Activated T-helper 9 cell treated with anti-CD3 and anti-CD28 coated beads, Interleukin-2, amount 50 U/mL, for 16 hours (primary cell): ENCODE data around the gene PIGBOS1.
"Not testable (repeated sequence)": the region's sequence is repeated elsewhere in the genome, so short reads cannot be mapped to it uniquely, and the experiment has no call there.

Experiments used
- DNase-seq: peaks from one replicate; pipeline ENCODE4 v3.0.0-alpha.2; 2020; ENCODE audit warnings: low read depth

Gene PIGBOS1, protein sequence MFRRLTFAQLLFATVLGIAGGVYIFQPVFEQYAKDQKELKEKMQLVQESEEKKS

GRCh38 chr15:55318588-55319494 is at the start of gene PIGBOS1, which contains the start of gene PIGB:
Gene PIGBOS1 (minus strand): TSS chr15:55319123. CDS start chr15:55317792, 1,331 bp downstream.
Gene PIGB (plus strand): TSS chr15:55319222. CDS start chr15:55319251, 29 bp downstream.
- DNase-seq = peak; percentile 63

GRCh38 chr15:55366981-55367380 is 48.1 kb upstream of the PIGBOS1 start:
- no peak for DNase-seq

- DNase-seq = no peak
Measured at GRCh38 chr15:55362641-55363040, 43.7 kb upstream of the PIGBOS1 start.

GRCh38 chr15:55361048-55361447 is 42.1 kb upstream of the PIGBOS1 start:
- no peak for DNase-seq

DNA sequence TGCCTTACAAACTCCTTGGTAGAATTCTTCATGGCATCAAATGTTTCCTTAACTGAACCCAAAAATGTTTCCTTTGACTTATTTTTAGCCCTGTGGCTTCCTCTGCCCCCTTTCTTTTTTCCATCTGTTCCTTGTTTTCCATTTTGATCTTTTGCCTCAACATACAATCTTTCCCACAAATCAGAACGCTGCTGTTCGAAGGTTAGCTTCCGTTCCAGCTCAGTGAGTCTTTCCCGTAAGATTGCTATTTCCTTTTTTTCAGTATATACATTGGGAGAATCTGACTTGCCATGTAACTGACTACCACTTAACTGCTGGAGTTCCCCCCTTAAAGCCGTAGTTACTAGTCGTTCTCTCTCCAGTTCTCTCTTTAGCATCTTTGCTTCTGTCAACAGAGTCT is 41.3 kb upstream of the PIGBOS1 start:
- no peak for DNase-seq

DNA sequence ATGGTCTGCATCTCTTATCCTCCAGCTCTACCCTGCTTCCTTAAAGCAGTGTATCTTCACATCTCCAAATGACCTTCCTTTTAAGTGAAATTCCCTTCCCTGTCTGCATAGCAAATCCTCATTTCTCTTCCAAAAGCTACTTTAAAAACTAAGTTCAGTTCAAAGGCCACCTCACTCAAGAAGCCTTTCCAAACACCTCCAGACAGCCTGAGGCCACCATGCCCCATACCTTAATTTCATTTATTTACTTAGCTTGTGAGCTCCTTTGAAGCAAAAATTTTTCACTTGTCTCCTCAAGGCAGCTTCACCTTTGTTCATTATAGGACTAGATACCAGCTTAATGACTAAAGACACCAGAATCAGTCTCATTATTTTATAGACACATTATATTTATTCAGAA is 39.5 kb upstream of the PIGBOS1 start:
- DNase-seq = no peak

GRCh38 chr15:55357774-55358173 is 38.9 kb upstream of the PIGBOS1 start:
- no peak for DNase-seq

DNA sequence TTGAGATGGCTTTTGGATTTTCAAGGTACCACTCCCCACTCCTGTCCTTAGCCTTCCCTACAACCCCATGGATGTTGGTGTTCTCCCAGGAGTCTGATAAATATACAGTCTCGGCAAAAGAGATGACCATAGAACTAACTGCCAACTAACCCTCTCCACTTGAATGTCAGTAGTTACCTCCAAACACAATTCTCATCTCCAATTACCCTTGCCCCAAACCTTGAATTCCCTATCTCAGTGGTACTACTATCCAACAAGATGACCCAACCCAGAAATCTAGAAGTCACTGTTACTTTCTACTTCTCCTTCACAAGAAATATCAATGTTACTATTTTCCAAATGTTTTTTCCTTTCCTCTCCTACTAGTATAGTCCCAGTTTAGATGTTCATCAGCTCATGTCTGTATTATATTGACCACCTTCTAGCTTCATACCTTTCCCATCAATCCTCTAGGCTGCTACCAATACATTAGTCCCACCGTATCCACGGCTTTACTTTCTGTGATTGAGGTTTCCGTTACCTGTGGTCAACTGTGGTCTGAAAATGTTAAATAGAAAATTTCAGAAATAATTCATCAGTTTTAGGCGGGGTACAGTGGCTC is 38.2 kb upstream of the PIGBOS1 start:
- DNase-seq = no peak

DNA sequence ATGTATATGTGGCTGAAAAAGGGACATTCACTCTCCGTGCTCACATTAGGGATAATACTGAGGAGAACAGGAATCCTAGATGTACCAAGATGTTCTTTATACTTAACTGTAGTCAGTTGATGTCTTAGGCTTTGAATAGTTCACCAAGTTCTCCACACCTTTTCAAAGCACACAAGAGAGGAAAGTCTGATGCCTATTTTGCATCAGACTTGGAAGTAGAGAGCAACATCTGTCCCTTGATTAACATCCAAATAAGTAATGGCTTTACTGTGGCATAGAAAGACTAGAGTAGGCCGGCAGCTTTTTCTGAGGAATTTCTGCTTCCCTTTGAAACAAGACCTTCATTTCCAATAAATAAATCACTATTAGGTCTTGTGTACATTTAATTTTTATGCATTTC is 34.1 kb upstream of the PIGBOS1 start:
- no peak for DNase-seq

- no peak for DNase-seq
Measured at GRCh38 chr15:55349282-55349681, 30.4 kb upstream of the PIGBOS1 start.

GRCh38 chr15:55348281-55348778 is 29.4 kb upstream of the PIGBOS1 start:
- DNase-seq = no peak

GRCh38 chr15:55344206-55344605 is 25.3 kb upstream of the PIGBOS1 start:
- DNase-seq = no peak

- no peak for DNase-seq
Measured at GRCh38 chr15:55343168-55343567, 24.2 kb upstream of the PIGBOS1 start.

DNA sequence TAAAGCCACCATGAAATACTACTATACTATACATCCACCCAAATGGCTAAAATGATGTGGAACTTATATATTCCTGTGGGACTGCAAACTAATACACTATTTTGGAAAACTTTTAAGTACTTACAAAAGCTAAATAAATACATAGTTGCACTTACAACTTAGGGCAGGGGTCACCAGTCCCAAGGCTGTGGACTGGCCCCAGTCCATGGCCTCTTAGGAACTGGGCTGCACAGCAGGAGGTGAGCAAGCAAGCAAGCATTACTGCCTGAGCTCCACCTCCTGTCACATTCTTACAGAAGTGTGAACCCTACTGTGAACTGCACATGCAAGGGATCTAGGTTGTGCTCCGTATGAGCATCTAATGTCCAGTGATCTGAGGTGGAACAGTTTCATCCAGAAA is 18.2 kb upstream of the PIGBOS1 start:
- no peak for DNase-seq

- no peak for DNase-seq
Measured at GRCh38 chr15:55334997-55335396, 16.1 kb upstream of the PIGBOS1 start.

- no peak for DNase-seq
Measured at GRCh38 chr15:55334371-55334770, 15.4 kb upstream of the PIGBOS1 start.

DNA sequence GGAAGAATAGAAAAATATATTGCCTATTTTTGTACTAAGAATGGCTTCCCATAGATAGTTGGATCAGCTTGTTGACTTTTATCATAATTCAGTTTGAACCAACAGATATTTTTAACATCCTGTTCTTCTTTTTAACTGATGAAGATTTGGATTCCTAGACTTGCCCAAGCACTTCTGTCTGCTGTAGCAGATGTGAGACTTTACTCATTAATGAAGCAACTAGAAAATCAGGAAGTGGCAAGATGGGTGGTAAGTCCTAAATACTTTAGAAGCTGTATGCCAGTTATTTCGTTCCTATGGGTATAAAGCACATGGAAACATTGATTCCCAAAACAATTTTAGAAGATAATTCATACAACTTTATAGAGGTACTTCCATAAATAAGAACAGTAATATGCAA is 8.5 kb upstream of the PIGBOS1 start:
- no peak for DNase-seq

GRCh38 chr15:55322467-55322866 is 3.5 kb upstream of the PIGBOS1 start:
- no peak for DNase-seq

DNA sequence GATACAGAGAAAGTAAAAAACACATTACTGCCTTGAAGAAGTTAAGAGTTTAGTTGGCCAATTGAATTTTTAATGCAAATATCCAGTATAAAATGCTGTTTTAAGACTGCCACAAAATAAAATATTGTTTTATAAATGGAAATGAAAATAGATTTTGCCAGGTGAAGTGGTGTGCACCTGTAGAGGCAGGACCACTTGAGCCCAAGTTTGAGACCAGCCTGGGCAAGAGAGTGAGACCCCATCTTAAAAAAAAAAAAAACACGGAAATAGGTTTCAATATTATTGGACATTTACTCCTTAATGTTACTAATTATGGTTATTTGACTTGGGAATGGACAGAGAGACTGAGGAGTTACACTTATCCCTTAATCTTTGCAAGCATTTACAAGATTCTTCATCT is 2.0 kb upstream of the PIGBOS1 start:
- no peak for DNase-seq

- DNase-seq = no peak
Measured at GRCh38 chr15:55320238-55320550, 1.3 kb upstream of the PIGBOS1 start.

- no peak for DNase-seq
Measured at GRCh38 chr15:55319537-55320237, 764 bp upstream of the PIGBOS1 start.

GRCh38 chr15:55302801-55303200 is 16.1 kb downstream of the PIGBOS1 start:
- not testable (repeated sequence) for DNase-seq

DNA sequence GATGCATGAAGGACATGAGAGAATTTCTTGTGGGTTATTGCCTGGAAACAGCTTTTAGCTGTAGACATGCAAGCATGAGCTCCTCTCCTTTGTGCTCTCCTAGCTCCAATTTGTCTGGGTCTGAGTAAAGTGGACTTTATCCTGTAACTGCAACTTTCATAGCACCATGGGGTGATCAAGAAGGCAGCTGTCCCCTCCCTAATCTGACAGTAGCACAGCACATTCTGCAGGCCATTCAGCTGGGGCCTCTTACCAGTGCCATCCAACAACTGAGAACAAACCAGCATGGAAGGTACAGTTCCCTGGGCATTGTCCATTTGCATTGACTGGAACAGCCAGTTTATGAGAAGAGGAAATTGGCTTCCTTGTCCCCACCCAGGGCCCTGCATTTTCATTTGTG is 21.6 kb downstream of the PIGBOS1 start:
- no peak for DNase-seq
